Gastroesophageal sphincter (tissue), 4 donors: ENCODE data around the gene UNC93B1. TPM values are rescaled to one million over a fixed set of nuclear protein-coding genes. Genes with fewer than 3 reads are reported as not detected.

Experiments
- ATAC-seq: fragments of 150-250 bp; one replicate; pipeline ENCODE4 v1.9.1; 2016; ENCODE audit warnings: mild to moderate bottlenecking, moderate library complexity
- H3K27ac ChIP-seq, 4 donors: fragments of 200-600 bp; sonication (generic) in 3 of 4; 1 replicate in 3 of 4; 2 replicates in 1 of 4; pipeline ENCODE4 v1.5.1; 2016 to 2019
- H3K27me3 ChIP-seq: fragments of 200-600 bp; sonication (generic); one replicate; pipeline ENCODE4 v1.5.1; 2019
- H3K36me3 ChIP-seq, 2 donors: fragments of 200-600 bp; sonication (generic); one replicate each; pipeline ENCODE4 v1.5.1; 2019; ENCODE audit warnings: control low read depth in 1 of 2
- H3K4me1 ChIP-seq, 3 donors: fragments of 200-600 bp; sonication (generic); 1 replicate in 2 of 3; 2 replicates in 1 of 3; pipeline ENCODE4 v1.5.1; 2016 to 2019; ENCODE audit warnings: control low read depth in 2 of 3
- H3K4me3 ChIP-seq, 2 donors: fragments of 200-600 bp; sonication (generic); one replicate each; pipeline ENCODE4 v1.5.1; 2019; ENCODE audit warnings: mild to moderate bottlenecking in 1 of 2, moderate library complexity in 1 of 2
- H3K9me3 ChIP-seq, 3 donors: fragments of 200-600 bp; sonication (generic); one replicate each; pipeline ENCODE4 v1.5.1; 2017 to 2019; ENCODE audit warnings: control low read depth in 2 of 3
- CTCF ChIP-seq, 4 experiments: fragments of 200-600 bp in 2 of 4; fragments of 450-650 bp in 2 of 4; sonication (generic) in 1 of 4; IDR thresholded peaks; one replicate each; pipeline ENCODE4 v1.5.1; 2017 to 2019; ENCODE audit warnings: antibody characterized with exemption in 4 of 4, mild to moderate bottlenecking in 2 of 4, moderate library complexity in 2 of 4
- EP300 ChIP-seq: sonication (generic); formaldehyde crosslinking; IDR thresholded peaks from one replicate; pipeline ENCODE4 v1.6.1; 2017; ENCODE audit warnings: antibody characterized with exemption, mild to moderate bottlenecking
- POLR2A ChIP-seq, 2 donors: fragments of 450-650 bp; IDR thresholded peaks; one replicate each; pipeline ENCODE4 v1.6.1; 2017; ENCODE audit warnings: antibody characterized with exemption in 2 of 2, mild to moderate bottlenecking in 2 of 2, moderate library complexity in 1 of 2
- POLR2AphosphoS5 ChIP-seq: sonication (generic); formaldehyde crosslinking; IDR thresholded peaks from one replicate; pipeline ENCODE4 v1.6.1; 2017; ENCODE audit warnings: antibody characterized with exemption
- WGBS, 2 donors: methylation state at CpG; one replicate each; pipeline ENCODE4 v1.1.5; 2018; ENCODE audit warnings: low coverage in 1 of 2; 5-methylcytosine and 5-hydroxymethylcytosine counted together
- total RNA-seq, 4 donors: library from RNA; depleted of rRNA; stranded (reverse); fragments of >200 nt; gene quantifications; one replicate each; pipeline ENCODE4 v1.1.0, GENCODE V29; 2016

The UNC93B1 gene
- total RNA-seq, 4 donors from 2014 or later = 12.6 to 33.0 (median 26.1) TPM

DNA sequence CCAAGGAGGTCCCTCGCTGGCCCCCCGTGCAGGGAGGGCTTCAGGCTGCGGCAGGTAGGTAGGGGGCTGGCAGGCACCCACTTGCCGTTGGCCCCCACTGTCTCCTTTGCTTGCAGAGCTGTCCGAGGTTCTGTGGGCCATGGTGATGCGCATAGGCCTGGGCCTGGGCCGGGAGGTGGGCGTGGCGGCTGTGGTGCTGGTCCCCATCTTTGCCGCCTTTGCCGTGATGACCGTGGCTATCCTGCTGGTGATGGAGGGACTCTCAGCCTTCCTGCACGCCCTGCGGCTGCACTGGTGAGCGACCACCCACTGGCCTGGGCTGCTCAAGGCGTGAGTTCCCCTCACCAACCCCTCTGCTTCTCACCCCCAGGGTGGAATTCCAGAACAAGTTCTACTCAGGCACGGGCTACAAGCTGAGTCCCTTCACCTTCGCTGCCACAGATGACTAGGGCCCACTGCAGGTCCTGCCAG is 46.5 kb upstream of the UNC93B1 start:
- no CpG with 5 or more reads among the region's 18 CpGs for whole genome bisulfite sequencing, 2 donors

GRCh38 chr11:68049509-68050370 is 45.8 kb upstream of the UNC93B1 start:
- WGBS, 2 donors = 90 to 100% methylated on average over 1 to 4 of the region's 40 CpGs
- H3K36me3 ChIP-seq = peaks cover 0 to 89% of the 10 kb centered on the region in 2 donors

More for the DNA sequence above, 46.5 kb upstream of the UNC93B1 start:
- ATAC-seq = no peak
- peaks cover 0 to 83% of the 10 kb centered on the region in 2 donors for H3K36me3 ChIP-seq
- H3K9me3 ChIP-seq = no peaks in the 10 kb centered on the region
- TF ChIP-seq POLR2AphosphoS5 (no peak), POLR2A (IDR thresholded peaks at IDR 0.05) (no peak), EP300 (no peak), CTCF (IDR thresholded peaks at IDR 0.05) (no peak)
- H3K4me1 ChIP-seq = no peaks in the 10 kb centered on the region
- no peak overlapping the region for H3K4me3 ChIP-seq
- H3K27me3 ChIP-seq = no peaks in the 10 kb centered on the region
- no peak overlapping the region for H3K27ac ChIP-seq

DNA sequence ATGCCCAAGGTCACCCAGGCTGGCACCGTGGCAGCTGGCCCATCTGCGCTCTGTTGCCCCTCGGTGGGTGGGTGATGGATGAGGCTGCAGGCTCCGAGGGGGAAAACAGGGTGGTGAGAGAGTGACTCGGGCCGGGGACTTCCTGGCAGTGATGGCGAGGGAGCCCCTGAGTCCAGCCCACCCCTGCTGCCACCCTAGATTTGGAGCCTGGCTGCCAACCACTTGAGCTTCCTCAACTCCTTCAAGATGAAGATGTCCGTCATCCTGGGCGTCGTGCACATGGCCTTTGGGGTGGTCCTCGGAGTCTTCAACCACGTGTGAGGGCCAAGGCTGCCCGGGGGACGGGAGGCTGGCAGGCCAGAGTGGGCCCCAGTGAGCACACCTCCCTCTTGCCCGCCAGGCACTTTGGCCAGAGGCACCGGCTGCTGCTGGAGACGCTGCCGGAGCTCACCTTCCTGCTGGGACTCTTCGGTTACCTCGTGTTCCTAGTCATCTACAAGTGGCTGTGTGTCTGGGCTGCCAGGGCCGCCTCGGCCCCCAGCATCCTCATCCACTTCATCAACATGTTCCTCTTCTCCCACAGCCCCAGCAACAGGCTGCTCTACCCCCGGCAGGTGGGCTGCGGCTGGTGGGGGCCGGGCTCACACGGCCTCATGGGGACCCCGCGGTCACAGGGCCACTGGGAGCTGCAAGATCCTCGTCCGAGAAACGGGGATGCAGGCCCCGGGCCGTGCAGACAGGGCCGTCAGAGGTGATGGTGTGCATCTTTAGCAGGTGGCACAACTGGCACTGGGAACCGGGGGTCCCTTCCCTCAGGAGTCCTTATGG is 45.0 kb upstream of the UNC93B1 start:
- Histone ChIP-seq H3K36me3 (peaks cover 0 to 97% of the 10 kb centered on the region in 2 donors), H3K4me3 (no peak overlapping the region), H3K9me3 (no peaks in the 10 kb centered on the region), H3K27me3 (no peaks in the 10 kb centered on the region), H3K4me1 (peaks cover 0 to 1% (median 0%) of the 10 kb centered on the region in 3 donors), H3K27ac (no peak overlapping the region)
- no peak for TF ChIP-seq POLR2AphosphoS5
- TF ChIP-seq POLR2A (IDR thresholded peaks at IDR 0.05) = no peak
- TF ChIP-seq EP300 = no peak
- TF ChIP-seq CTCF (IDR thresholded peaks at IDR 0.05) = no peak
- no peak for ATAC-seq
- 60 to 84% methylated on average over 1 to 5 of the region's 35 CpGs for WGBS, 2 donors

More at GRCh38 chr11:68049509-68050370, 45.8 kb upstream of the UNC93B1 start:
- TF ChIP-seq POLR2A (IDR thresholded peaks at IDR 0.05) = no peak
- no peak for TF ChIP-seq EP300
- no peak for TF ChIP-seq POLR2AphosphoS5
- H3K4me1 ChIP-seq = no peaks in the 10 kb centered on the region
- H3K9me3 ChIP-seq = no peaks in the 10 kb centered on the region
- H3K27ac ChIP-seq = no peak overlapping the region
- H3K4me3 ChIP-seq = no peak overlapping the region
- ATAC-seq = no peak
- H3K27me3 ChIP-seq = no peaks in the 10 kb centered on the region

GRCh38 chr11:68047437-68048290 is 43.8 kb upstream of the UNC93B1 start:
- 77 to 85% methylated on average over 4 to 17 of the region's 37 CpGs for WGBS, 2 donors
- ATAC-seq = no peak

More at GRCh38 chr11:68047437-68048290, 43.8 kb upstream of the UNC93B1 start:
- peaks cover 0 to 97% of the 10 kb centered on the region in 2 donors for H3K36me3 ChIP-seq
- no peak for TF ChIP-seq CTCF (IDR thresholded peaks at IDR 0.05)
- TF ChIP-seq POLR2AphosphoS5 = no peak
- no peaks in the 10 kb centered on the region for H3K9me3 ChIP-seq
- H3K27ac ChIP-seq = no peak overlapping the region
- no peaks in the 10 kb centered on the region for H3K27me3 ChIP-seq
- peaks cover 0 to 14% (median 0%) of the 10 kb centered on the region in 3 donors for H3K4me1 ChIP-seq
- H3K4me3 ChIP-seq = no peak overlapping the region
